ENCODE results near the gene CES2.

Gene CES2

DNA sequence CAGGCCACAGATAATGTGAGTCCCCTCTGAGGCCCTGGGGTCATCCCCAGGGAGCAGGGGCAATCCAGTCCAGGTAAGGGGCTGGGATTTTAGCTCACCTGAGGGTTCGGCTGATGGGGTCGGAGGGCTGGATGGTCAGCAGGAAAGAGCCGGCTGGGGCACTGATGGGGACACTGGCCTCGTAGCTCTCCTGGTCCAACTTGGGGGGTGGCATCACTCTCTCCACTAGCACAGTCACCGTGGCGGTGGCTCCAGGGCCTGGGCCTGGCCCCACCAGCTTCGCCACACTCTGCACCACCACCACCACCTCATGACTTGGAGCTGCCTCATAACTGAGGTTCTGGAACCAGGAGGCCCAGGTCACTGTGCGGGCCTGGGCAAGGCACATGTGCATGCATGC, 23.5 kb upstream of the CES2 start:
- no peak overlapping the region for H3K4me3 ChIP-seq (ENCODE audit: insufficient read depth, low read length, poor library complexity, severe bottlenecking)
- H3K27me3 ChIP-seq (ENCODE audit: low read length): 0 out of 2 replicates have a peak, but pooled peaks cover 2% of the 10 kb centered on the region
- H3F3A ChIP-seq (ENCODE audit: insufficient read depth): no peaks in the 10 kb centered on the region
- no peak overlapping the region for H3K27ac ChIP-seq (ENCODE audit: low read depth, low read length)
- H3K36me3 ChIP-seq (ENCODE audit: low read length): no peaks in the 10 kb centered on the region
- no peaks in the 10 kb centered on the region for H3K79me2 ChIP-seq (ENCODE audit: insufficient read depth, low read length)
- H4K20me1 ChIP-seq (ENCODE audit: low read depth, low read length): no peaks in the 10 kb centered on the region
- H3K4me2 ChIP-seq (ENCODE audit: low read depth, low read length, poor library complexity, severe bottlenecking): no peak overlapping the region
- no peak overlapping the region for H2AFZ ChIP-seq (ENCODE audit: low read depth, low read length, severe bottlenecking)
- no peaks in the 10 kb centered on the region for H3K9me2 ChIP-seq (replicated peaks; ENCODE audit: insufficient read depth, low read length)
- H3K9me3 ChIP-seq (ENCODE audit: insufficient read depth, low read length): no peaks in the 10 kb centered on the region
- TF ChIP-seq, protein P1, sequence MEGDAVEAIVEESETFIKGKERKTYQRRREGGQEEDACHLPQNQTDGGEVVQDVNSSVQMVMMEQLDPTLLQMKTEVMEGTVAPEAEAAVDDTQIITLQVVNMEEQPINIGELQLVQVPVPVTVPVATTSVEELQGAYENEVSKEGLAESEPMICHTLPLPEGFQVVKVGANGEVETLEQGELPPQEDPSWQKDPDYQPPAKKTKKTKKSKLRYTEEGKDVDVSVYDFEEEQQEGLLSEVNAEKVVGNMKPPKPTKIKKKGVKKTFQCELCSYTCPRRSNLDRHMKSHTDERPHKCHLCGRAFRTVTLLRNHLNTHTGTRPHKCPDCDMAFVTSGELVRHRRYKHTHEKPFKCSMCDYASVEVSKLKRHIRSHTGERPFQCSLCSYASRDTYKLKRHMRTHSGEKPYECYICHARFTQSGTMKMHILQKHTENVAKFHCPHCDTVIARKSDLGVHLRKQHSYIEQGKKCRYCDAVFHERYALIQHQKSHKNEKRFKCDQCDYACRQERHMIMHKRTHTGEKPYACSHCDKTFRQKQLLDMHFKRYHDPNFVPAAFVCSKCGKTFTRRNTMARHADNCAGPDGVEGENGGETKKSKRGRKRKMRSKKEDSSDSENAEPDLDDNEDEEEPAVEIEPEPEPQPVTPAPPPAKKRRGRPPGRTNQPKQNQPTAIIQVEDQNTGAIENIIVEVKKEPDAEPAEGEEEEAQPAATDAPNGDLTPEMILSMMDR (IDR thresholded peaks at IDR 0.05; ENCODE audit: insufficient read depth, low read length, poor library complexity, severe bottlenecking): no peak
- no peak for TF ChIP-seq EZH2phosphoT487 (conservative IDR thresholded peaks at IDR 0.05; ENCODE audit: low read length)
- no peak overlapping the region for H3K9ac ChIP-seq (ENCODE audit: low read length)

DNA sequence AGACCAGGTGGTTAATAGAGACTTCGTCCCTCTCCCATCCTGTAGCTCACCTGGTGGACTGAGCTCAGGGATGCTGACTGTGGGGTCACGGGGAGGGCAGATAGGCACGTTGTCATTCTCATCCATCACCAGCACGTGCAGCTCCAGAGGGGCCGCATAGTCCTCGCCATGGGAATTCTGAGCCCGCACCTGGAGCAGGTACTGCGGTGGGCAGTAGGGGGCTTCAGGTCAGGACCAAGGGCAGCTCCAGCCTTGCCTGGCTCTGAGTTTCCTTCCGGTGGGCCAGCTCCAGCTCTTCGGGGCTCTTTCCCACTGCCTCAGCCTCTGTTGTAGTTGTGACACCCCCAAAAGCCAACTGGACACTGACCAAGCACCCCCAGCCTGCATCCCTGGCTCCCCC, 22.2 kb upstream of the CES2 start:
- no peaks in the 10 kb centered on the region for H3K79me2 ChIP-seq (ENCODE audit: insufficient read depth, low read length)
- TF ChIP-seq EZH2phosphoT487 (conservative IDR thresholded peaks at IDR 0.05; ENCODE audit: low read length): no peak
- TF ChIP-seq, protein P1 (IDR thresholded peaks at IDR 0.05; ENCODE audit: insufficient read depth, low read length, poor library complexity, severe bottlenecking): no peak
- no peak overlapping the region for H3K4me2 ChIP-seq (ENCODE audit: low read depth, low read length, poor library complexity, severe bottlenecking)
- no peaks in the 10 kb centered on the region for H3K9me2 ChIP-seq (replicated peaks; ENCODE audit: insufficient read depth, low read length)
- H2AFZ ChIP-seq (ENCODE audit: low read depth, low read length, severe bottlenecking): no peak overlapping the region
- H3F3A ChIP-seq (ENCODE audit: insufficient read depth): no peaks in the 10 kb centered on the region
- no peak overlapping the region for H3K9ac ChIP-seq (ENCODE audit: low read length)
- H3K9me3 ChIP-seq (ENCODE audit: insufficient read depth, low read length): no peaks in the 10 kb centered on the region
- no peak overlapping the region for H3K4me3 ChIP-seq (ENCODE audit: insufficient read depth, low read length, poor library complexity, severe bottlenecking)
- H4K20me1 ChIP-seq (ENCODE audit: low read depth, low read length): no peaks in the 10 kb centered on the region
- no peak overlapping the region for H3K27ac ChIP-seq (ENCODE audit: low read depth, low read length)
- H3K27me3 ChIP-seq (ENCODE audit: low read length): 0 out of 2 replicates have a peak, but pooled peaks cover 2% of the 10 kb centered on the region
- no peaks in the 10 kb centered on the region for H3K36me3 ChIP-seq (ENCODE audit: low read length)

DNA sequence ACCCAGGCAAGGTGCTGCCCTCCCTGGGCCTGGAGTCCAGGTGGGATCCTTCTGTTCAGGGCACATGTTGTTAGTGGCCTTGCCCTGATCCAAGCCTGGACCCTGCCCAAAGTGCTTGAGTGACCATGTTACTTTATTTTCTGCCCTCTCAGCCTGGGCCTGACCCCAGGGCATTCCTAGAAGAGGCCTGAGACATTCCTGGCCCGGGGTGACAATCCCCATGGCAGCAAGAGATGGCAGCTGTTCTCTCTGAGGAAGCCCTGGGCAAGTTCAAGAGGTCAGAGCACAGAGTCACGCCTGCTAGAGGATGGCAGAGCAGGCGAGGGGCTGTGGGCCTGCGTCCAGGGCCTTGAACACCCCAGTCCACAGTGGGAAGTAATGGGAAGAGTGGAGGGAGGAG, 21.6 kb upstream of the CES2 start:
- no peak overlapping the region for H3K4me2 ChIP-seq (ENCODE audit: low read depth, low read length, poor library complexity, severe bottlenecking)
- H4K20me1 ChIP-seq (ENCODE audit: low read depth, low read length): no peaks in the 10 kb centered on the region
- no peak overlapping the region for H3K9ac ChIP-seq (ENCODE audit: low read length)
- no peaks in the 10 kb centered on the region for H3K79me2 ChIP-seq (ENCODE audit: insufficient read depth, low read length)
- no peaks in the 10 kb centered on the region for H3F3A ChIP-seq (ENCODE audit: insufficient read depth)
- H3K9me2 ChIP-seq (replicated peaks; ENCODE audit: insufficient read depth, low read length): no peaks in the 10 kb centered on the region
- no peaks in the 10 kb centered on the region for H3K9me3 ChIP-seq (ENCODE audit: insufficient read depth, low read length)
- H3K36me3 ChIP-seq (ENCODE audit: low read length): no peaks in the 10 kb centered on the region
- H2AFZ ChIP-seq (ENCODE audit: low read depth, low read length, severe bottlenecking): no peak overlapping the region
- H3K27ac ChIP-seq (ENCODE audit: low read depth, low read length): no peak overlapping the region
- H3K27me3 ChIP-seq (ENCODE audit: low read length): 0 out of 2 replicates have a peak, but pooled peaks cover 2% of the 10 kb centered on the region
- TF ChIP-seq EZH2phosphoT487 (conservative IDR thresholded peaks at IDR 0.05; ENCODE audit: low read length): no peak
- TF ChIP-seq, protein P1 (IDR thresholded peaks at IDR 0.05; ENCODE audit: insufficient read depth, low read length, poor library complexity, severe bottlenecking): no peak
- no peak overlapping the region for H3K4me3 ChIP-seq (ENCODE audit: insufficient read depth, low read length, poor library complexity, severe bottlenecking)
